ENCODE data around the gene POLG2.
"Not testable (repeated sequence)": the region's sequence is repeated elsewhere in the genome, so short reads cannot be mapped to it uniquely, and the experiment has no call there.

POLG2 gene

GRCh38 chr17:64431534-64431933 lies 65.3 kb downstream of the POLG2 start:
- CTCF ChIA-PET = interaction anchor here (1.7 to 3.2 kb wide), 3 partner anchors 11 to 27 kb away, joined by 3 to 23 read pairs (median 5); no protein-coding TSS in a partner anchor
- no peak for TF ChIP-seq CTCF (IDR thresholded peaks at IDR 0.05; ENCODE audit: control extremely low read depth, extremely low read depth, low read depth, missing control alignments)
- DNase-seq (ENCODE audit: extremely low spot score) = no peak
- POLR2A ChIA-PET = interaction anchor here (0.6 kb wide), 1 partner anchor 134 kb away, joined by 3 read pairs; no protein-coding TSS in a partner anchor

- POLR2A ChIA-PET; DNase-seq (ENCODE audit: extremely low spot score): not testable (repeated sequence)
- CTCF ChIA-PET = interaction anchor here (1.5 to 3.2 kb wide), 4 partner anchors 9 to 219 kb away, joined by 4 to 23 read pairs (median 6); no protein-coding TSS in a partner anchor
These were observed 66.8 kb downstream of the POLG2 start for GRCh38 chr17:64430036-64430435.

GRCh38 chr17:64428406-64428805 lies 68.4 kb downstream of the POLG2 start:
- DNase-seq (ENCODE audit: extremely low spot score) = no peak
- TF ChIP-seq CTCF (IDR thresholded peaks at IDR 0.05; ENCODE audit: control extremely low read depth, extremely low read depth, low read depth, missing control alignments) = no peak
- ChIA-PET POLR2A (no interaction called here), CTCF (interaction anchor here (1.0 to 1.6 kb wide), 3 partner anchors 9 to 221 kb away, joined by 3 to 4 read pairs (median 4); no protein-coding TSS in a partner anchor)

Measured in GM10248 (cell line).